ENCODE measurements around the gene NPTX1.

Gene NPTX1

GRCh38 chr17:80444644-80444979, 31.8 kb downstream of the NPTX1 start:
- no peak for DNase-seq (ENCODE audit: low read depth in 2 of 2)

GRCh38 chr17:80443916-80444643, 32.3 kb downstream of the NPTX1 start:
- DNase-seq (ENCODE audit: low read depth in 2 of 2) = no peak

GRCh38 chr17:80443498-80443897, 32.9 kb downstream of the NPTX1 start:
- no peak for DNase-seq (ENCODE audit: low read depth in 2 of 2)

DNA sequence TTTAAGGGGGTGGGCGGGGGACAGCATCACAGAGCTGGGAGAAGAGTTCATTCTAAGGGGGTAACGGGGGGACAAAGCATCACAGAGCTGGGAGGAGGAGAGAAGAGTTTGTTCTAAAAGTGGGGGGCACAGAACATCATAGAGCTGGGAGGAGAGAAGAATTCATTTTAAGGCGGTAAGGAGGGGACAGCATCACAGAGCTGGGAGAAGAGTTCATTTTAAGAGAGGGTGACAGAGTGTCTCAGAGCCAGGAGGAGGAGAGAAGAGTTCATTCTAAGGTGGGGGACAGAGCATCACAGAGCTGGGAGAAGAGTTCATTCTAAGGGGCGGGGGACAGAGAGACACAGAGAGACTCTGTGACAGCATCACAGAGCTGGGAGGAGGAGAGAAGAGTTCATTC, 33.6 kb downstream of the NPTX1 start:
- DNase-seq (ENCODE audit: low read depth in 2 of 2) = no peak

GRCh38 chr17:80442323-80442659, 34.1 kb downstream of the NPTX1 start:
- DNase-seq (ENCODE audit: low read depth in 2 of 2) = no peak

GRCh38 chr17:80441598-80442322, 34.6 kb downstream of the NPTX1 start:
- DNase-seq (ENCODE audit: low read depth in 2 of 2) = no peak

- DNase-seq (ENCODE audit: low read depth in 2 of 2) = peak; percentile 27 to 45
Measured at GRCh38 chr17:80441133-80441578, 35.3 kb downstream of the NPTX1 start.

DNA sequence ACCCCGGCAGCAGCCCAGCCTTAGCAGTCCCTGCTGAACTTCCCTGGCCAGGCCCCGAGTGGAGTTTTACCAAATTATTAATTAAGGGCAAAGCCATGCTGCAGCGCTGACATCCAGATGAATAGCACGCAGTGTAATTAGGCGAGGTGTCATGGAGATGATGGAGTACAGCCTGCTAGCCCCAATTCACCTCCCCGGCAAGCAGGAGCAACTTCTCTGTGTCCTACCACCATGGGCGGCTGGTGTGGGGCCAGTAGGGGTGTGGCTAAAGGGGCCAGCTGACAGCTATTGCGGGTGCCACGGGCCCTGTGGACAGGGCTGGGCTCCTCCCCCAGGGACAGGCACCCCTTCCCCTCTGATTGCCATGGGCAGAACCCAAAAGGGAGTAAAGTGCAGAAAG, 36.9 kb downstream of the NPTX1 start:
- no peak for DNase-seq (ENCODE audit: low read depth in 2 of 2)

DNA sequence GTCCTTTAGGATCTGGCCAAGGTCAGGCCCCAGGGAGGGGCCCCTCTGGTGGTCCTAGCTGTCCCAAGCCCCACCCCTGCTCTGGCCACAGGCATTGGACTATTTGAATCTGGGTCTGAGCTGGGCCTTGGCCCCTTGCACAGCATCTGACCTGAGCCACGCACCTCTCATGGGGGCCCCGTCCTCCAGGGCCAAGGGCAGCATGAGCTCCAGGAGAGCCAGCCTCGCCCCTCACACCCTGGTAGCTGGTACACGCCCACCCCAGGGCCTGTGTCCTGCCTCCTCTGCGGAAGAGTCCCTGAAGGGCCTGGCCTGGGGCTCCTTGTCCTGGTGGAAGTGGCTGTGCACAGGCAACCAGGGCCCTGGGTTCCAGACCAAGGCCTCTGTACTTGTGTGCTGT, 37.6 kb downstream of the NPTX1 start:
- DNase-seq (ENCODE audit: low read depth in 2 of 2) = no peak

- no peak for DNase-seq (ENCODE audit: low read depth in 2 of 2)
Measured at GRCh38 chr17:80437532-80437931, 38.9 kb downstream of the NPTX1 start.

DNA sequence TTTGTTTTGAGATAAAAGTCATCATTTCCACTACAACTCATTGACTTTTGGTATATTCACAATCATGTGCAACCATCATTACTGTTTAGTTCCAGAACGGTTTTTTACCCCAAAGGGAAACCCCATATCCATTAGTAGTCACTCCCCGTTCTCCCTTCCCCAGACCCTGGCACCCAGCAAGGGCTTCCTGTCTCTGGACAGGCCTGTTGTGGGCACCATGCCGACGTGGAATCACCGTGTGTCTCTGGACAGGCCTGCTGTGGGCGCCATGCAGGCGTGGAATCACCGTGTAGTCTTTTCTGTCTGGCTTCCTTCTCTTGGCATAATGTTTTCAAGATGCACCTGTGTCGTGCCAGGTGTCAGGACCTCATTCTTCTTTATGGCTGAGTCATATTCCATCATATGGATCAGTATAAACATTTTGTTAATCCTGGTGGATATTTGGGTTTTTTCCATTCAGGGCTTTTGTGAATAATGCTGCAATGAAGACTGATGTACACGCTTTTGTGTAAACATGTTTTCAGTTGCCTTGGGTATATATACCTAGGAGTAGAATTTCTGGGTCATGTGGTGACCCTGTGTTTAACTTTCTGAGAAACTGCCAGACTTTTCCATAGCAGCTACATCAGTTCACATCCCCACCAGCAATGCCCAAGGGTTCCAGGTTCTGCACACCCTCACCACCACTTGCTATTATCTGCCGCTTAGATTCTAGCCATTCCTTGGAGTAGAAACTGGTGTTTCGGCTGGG, 42.3 kb downstream of the NPTX1 start:
- no peak for DNase-seq (ENCODE audit: low read depth in 2 of 2)

DNA sequence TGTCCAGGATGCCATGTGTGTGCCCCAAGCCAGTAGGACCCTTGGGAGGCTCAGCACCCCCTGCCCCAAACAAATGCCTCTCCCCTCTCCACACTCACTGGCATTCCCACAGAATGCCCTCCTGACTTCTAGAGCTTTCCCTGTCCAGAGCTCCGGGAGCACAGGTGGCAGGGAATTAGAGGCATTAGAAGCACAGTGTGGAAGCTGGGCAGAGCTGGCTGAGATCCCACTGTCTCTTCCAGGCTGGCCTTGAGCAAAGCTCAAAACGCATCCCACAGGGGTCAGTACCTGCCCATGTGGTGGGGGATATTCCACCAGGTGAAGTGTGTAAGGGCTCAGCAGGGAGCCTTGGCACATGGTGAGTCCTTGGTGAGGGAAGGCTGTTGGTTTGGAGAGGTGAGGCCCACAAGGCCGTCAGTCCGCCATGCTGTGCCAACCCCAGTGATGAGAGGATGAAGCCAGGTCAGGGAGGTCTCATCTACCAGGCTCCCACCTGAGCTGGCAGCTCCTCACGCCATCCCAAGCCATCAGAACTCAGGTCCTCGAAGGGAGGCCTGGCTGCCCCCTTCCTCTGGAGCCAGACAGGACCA, 43.4 kb downstream of the NPTX1 start:
- DNase-seq (ENCODE audit: low read depth in 2 of 2) = no peak

DNA sequence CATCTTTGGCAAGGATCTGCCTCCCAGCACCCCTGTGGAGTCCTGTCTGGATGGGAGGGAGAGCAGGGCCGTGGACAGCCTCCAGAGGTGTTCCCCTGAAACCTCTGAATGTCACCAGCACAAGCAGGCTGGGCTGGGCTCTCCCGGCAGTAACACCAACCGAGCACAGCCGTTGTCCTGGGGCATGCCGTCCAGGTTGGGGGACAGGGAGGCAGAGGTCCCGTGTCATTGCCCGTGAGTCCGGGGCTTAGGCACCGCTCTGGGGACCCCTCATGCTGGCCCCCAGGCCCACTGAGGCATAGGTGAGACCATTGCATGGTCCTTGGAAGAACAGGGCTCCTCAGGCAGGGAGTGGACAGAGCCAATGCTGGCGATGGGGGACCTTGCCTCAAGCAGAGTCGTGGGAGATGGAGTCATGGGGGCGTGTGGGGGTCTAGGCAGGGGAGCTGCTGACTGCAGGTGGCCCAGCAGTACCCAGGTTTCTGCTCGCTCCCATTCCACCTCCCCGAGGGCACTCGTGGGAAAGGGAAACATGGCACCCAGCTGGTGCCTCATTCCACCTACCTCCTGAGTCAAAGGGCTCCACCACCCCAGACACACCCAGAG, 44.0 kb downstream of the NPTX1 start:
- DNase-seq (ENCODE audit: low read depth in 2 of 2) = no peak

DNA sequence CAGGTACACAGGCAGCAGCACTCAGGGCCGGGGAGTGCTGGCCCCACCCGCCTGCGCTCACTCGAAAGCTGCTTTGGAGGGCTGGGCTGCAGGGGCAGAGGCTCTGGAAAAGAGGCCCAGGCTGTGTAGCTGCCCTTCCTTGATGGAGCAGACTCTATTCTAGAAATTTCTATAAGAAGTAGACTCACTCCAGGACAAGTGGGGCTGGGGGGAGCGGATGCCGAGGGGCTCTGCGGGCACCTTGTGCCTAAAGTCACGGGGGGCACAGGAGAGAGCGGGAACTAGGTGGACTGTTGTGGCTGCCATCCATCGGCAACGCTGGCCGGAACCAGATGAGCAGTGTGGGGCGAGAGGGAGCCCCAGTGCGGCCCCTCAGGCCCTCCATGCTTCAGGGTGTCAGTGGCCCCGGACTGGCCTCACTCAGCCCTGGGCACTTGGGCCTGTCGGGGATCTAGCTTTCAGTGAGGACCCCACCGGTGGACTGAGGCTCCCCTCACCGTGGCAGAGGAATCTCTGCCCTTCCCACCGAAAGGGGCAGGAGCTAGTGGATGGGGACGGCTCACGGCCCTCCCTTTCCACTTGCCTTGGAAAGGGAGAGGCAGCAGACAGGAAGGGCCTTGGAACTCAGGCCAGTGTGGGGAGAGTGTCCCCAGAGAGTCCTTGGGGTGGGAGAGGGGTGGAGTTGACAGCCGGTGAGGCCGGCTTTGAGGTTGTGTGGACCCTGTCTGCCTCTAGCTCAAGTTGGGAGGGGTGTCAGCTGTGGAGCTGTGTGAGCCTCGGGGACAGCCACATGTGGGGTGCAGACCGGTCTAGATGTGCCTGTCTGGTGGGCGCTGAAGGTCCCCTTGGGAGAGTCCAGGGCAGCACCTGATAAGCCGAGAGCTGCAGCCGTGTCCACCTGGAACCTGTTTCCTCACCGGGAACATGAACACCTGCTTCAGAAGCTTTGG, 44.9 kb downstream of the NPTX1 start:
- no peak for DNase-seq (ENCODE audit: low read depth in 2 of 2)

DNA sequence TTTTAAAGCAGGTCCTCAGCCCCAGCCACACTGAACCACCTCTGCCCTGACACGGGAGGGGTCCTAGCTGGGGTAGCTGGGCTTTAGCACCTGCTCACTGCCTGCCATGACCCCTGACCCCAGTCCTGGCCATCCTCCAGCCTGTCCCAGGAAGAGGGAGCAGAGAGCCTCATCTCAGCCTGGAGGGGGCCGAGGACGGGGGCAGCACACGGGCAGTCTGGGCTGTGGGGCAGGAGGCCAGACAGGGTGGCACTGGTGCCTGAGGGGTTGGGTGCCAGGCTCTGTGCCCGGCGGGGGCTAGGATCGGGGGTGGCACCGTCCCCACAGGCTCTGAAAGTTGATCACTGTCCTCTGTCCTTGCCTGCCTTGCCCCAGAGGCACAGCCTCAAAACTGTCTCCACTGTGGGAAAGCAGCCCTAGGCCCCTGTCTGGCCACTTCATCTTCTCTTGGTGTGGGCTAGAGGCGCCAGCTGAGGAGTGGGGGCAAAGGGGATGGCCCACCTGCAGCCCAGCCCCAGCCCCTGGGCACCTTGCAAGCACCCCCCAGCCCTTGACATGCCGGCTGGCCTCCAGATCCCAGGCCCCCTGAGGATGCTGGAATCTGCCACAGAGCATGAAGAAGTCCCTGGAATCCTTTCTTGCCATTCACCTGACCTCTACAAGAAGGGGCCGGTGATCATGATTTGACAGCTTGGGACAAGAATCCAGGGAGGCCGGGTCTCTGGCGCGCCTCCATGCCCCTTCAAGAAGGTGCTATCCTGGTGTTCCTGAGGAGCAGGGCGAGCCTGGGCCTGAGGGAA, 45.8 kb downstream of the NPTX1 start:
- DNase-seq (ENCODE audit: low read depth in 2 of 2) = no peak

DNA sequence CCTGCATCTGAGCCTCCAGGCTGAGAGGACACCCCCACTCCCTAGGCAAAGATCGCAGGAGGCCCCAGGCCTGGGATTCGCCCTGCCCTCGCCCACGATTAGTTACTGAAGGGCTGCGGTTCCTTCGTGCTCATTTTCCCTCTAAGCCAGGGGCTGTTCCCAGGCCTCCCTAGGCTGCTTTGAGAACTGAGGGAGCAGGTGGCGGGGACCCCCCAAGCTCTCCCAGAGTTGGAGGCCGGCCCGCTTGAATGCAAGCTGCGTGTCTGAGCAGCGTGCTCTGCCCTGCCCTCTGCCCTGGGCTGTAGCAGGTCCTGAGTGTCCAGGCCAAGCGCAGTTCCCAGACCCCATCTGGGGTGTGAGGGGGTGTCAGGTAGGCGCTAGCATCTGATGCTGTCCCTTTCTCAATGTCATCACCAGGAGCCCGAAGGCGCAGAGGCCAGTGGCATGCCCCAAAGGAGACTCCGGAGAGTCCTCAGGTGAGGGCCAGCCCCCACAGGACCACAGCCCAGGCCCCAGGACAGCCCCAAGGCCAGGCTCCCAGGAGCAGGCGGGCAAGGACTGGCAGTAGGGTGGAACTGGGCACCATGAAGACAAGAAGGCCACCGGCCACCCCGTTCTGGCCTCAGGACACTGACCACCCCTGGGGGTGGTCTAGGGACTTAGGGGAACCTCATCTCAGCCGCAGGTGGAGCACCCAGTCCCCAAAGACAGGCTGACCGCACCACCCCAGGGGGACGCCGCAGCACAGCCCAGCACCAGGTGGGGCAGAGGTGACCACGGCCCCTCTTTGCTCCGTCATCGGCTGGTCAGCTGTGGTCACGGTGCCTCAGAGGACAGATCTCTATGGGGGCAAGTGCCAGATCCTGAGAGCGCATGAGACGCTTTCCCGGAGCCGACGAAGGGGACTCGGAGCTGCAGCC, 46.8 kb downstream of the NPTX1 start:
- no peak for DNase-seq (ENCODE audit: low read depth in 2 of 2)

GRCh38 chr17:80428796-80429195, 47.6 kb downstream of the NPTX1 start:
- no peak for DNase-seq (ENCODE audit: low read depth in 2 of 2)

DNA sequence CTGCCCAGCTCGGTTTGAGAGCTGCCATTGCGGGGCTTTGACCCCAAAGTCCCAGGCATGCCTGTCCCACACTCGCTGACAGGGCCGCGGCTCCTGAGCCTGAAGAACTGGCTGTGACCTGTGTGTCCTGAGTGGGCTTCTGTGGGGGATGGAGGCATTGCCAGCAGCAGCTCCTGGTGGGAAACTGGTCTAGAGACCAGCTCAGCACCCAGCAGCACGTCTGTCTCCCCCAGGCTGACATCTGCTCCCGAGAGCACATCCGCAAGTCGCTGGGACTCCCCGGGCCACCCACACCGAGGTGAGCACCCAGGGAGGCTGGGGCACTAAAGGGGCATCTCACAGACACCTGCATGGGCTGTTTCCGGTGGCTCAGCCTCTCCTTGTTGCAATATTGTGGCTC, 48.0 kb downstream of the NPTX1 start:
- no peak for DNase-seq (ENCODE audit: low read depth in 2 of 2)

All from stimulated activated CD4-positive, alpha-beta T cell treated with anti-CD3 and anti-CD28 coated beads, Interleukin-1b, Interleukin-23, amount 100 ng/mL, for 4 hours (primary cell).